Activated effector memory CD4-positive, alpha-beta T cell treated with Interleukin-2 at 50 U/mL for 16 hours (primary cell): ENCODE data around the gene TENT4B.

ENCODE experiments used
- DNase-seq: peaks from one replicate; pipeline ENCODE4 v3.0.0-alpha.2; 2020

The TENT4B gene

GRCh38 chr16:50260206-50261159 lies 107.4 kb downstream of the TENT4B start:
- no peak for DNase-seq

GRCh38 chr16:50261160-50261706 lies 108.1 kb downstream of the TENT4B start:
- DNase-seq = no peak

GRCh38 chr16:50261707-50262235 lies 108.7 kb downstream of the TENT4B start:
- DNase-seq = no peak

DNA sequence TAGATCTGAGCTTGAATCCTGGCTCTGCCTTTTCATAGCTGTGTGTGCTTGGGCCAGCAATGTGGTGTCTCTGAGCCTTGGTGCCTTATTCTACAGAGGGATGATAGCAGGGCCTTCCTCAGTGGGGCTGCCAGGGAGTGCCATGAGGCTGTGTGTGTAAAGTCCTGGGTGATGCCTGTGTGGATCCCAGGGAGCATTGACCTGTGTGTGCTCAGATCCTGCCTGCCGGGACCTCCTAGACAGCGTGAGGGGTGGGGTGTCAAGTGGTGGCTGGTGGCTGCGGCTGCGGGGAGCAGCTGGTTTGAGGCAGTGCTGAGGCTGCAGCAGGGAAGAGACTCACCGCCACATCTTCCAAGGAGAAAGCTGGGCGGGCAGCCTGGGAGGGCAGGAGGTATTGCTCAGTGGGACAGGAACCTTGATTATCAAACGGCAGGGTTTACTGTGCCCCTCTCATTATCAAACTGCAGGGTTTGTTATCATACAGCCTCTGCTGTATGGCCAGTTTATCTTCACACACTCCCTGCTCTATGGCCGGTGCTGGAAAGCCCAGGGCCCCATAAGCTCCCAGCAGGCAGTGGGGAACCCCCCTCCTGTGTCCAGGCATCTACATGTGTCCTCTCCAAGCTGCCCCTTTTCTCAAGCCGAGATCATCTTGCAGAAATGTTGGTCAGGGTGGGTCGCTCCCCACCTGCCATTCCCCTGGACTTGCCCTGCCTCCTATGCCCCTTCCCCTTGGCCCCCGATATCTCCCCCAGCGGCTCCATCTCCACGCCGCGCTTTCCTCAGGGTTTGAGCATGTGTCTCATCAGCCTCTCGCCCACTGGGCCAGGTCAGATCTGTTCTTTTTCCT lies 110.2 kb downstream of the TENT4B start:
- DNase-seq = no peak

- DNase-seq = no peak
Measured at GRCh38 chr16:50263940-50264929, 111.1 kb downstream of the TENT4B start.

GRCh38 chr16:50265260-50265659 lies 112.2 kb downstream of the TENT4B start:
- DNase-seq = peak; percentile 33

DNA sequence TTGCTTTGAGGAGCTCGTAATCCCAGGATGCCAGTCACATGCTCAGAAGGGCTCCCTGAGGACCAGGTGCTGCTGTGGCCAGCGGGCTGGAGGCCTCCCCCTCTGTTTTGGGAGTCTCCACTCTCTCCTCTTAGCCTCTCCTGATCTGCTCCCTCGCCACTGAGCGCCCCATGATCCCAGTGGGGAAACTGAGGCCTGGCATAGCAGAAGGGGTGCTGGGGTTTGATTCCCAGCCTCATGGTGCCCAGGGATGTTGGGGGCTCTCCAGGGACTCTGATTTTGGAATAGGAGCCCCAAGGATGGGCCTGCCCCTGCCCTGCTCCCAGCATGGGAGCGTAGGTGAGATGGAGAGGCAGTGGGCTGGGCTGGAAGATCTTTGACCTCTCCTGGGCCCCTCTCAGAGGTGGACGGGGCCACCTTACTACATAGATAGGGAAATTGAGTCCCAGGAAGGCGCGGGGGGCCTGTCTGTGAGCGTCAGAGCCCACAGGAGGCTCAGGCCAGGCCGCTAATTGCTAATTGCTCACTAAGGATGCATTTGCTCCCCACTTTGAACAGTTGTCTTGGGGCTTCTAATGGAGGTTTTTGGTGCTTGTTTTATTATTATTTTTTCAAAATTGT lies 112.7 kb downstream of the TENT4B start:
- no peak for DNase-seq

- peak; percentile 84 for DNase-seq
Measured at GRCh38 chr16:50266337-50267091, 113.4 kb downstream of the TENT4B start, which contains the start of gene ADCY7. TSS of gene ADCY7 (plus strand) at chr16:50266551. CDS start at chr16:50288180, 21,629 bp downstream.

DNA sequence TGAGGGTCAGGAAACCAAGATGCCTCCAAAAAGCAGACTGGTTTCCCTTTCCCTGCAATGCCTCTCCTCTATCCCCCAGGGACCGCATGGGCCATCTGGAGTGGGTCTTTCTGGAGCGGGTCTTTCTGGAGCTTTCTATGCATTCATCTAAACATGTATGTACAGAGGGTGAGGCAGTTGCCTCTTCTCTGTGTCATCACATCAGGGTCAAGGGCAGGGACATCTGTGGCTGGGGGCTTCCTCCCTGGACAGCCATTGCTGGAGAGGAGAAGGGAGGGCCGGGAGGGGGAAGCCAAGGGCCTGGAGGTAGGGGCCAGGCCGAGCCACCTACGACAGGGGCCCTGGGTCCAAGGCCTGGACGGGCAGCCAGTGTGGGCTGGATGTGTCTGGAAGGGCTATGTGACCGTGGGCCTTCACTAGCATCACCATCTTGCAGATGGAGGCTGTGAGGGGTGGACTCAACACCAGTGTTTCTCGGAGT lies 114.1 kb downstream of the TENT4B start:
- DNase-seq = no peak

DNA sequence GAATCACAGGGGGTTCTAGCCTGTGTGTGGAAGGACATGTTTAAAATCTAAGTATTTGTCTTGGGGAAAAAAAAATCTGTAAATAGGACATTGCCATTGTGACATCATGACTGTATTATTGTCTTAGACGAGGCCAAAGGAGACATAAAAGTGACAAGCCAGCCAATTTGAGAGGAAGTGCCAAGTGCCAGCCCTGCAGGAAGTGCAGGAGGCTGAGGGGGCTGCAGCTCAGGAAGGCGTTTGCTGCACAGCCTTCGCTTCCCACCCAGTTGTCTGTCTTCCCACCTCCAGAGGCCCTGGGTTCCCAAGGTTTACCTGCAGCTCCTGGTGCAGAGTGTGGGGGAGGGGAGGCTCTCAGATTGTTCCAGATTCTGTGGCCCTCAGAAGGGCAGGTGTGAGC lies 114.5 kb downstream of the TENT4B start:
- DNase-seq = no peak

- no peak for DNase-seq
Measured at GRCh38 chr16:50268352-50268751, 115.2 kb downstream of the TENT4B start.

- no peak for DNase-seq
Measured at GRCh38 chr16:50269061-50269705, 116.1 kb downstream of the TENT4B start.

GRCh38 chr16:50269769-50270509 lies 116.8 kb downstream of the TENT4B start:
- DNase-seq = no peak

GRCh38 chr16:50270510-50271147 lies 117.5 kb downstream of the TENT4B start:
- no peak for DNase-seq

- DNase-seq = no peak
Measured at GRCh38 chr16:50271148-50272041, 118.3 kb downstream of the TENT4B start.

GRCh38 chr16:50272111-50272571 lies 119.0 kb downstream of the TENT4B start:
- no peak for DNase-seq

- DNase-seq = no peak
Measured at GRCh38 chr16:50272687-50273381, 119.7 kb downstream of the TENT4B start.
